ENCODE data around the gene RAD54L.
"Not testable (repeated sequence)": the region's sequence is repeated elsewhere in the genome, so short reads cannot be mapped to it uniquely, and the experiment has no call there.

RAD54L gene

DNA sequence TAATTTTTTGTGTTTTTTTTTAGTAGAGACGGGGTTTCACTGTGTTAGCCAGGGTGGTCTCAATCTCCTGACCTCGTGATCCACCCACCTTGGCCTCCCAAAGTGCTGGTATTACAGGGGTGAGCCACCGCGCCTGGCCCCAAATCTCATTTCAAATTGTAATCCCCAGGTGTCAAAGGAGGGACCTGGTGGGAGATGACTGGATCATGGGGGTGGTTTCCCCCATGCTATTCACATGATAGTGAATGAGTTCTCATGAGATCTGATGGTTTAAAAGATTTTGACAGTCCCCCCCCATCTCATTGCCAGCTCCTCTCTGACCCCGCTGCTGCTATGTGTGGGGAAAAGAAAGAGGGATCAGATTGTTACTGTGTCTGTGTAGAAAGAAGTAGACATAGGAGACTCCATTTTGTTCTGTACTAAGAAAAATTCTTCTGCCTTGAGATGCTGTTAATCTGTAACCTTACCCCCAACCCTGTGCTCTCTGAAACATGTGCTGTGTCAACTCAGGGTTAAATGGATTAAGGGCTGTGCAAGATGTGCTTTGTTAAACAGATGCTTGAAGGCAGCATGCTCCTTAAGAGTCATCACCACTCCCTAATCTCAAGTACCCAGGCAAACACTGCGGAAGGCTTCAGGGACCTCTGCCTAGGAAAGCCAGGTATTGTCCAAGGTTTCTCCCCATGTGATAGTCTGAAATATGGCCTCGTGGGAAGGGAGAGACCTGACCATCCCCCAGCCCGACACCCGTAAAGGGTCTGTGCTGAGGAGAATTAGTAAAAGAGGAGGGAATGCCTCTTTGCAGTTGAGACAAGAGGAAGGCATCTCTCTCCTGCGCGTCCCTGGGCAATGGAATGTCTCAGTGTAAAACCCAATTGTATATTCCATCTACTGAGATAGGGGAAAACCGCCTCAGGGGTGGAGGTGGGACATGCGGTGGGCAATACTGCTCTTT, 72.7 kb downstream of the RAD54L start:
- not testable (repeated sequence) for DNase-seq (ENCODE audit: low spot score)

GRCh38 chr1:46322191-46322590, 74.6 kb downstream of the RAD54L start:
- not testable (repeated sequence) for DNase-seq (ENCODE audit: low spot score)

- DNase-seq (ENCODE audit: low spot score): not testable (repeated sequence)
These were observed 77.9 kb downstream of the RAD54L start for GRCh38 chr1:46325285-46326076.

All from globus pallidus (tissue), 1 donor.